ENCODE measurements around the gene COX4I1. TPM values are rescaled to one million over a fixed set of nuclear protein-coding genes. Genes with fewer than 3 reads are reported as not detected.
"Not testable (repeated sequence)": the region's sequence is repeated elsewhere in the genome, so short reads cannot be mapped to it uniquely, and the experiment has no call there.

COX4I1 gene
- total RNA-seq, 4 donors from 2014 or later = 635 to 1,115 (median 865) TPM

- H3K27me3 ChIP-seq = peaks cover 27% of the 10 kb centered on the region
- no peak for DNase-seq
- no peaks in the 10 kb centered on the region for H3K4me1 ChIP-seq
- 75% methylated on average over 22 of the region's 22 CpGs; no CpG with 5 or more reads in 1 of the 2 donors for WGBS, 2 donors (ENCODE audit: low coverage in 1 of 2)
- H3K27ac ChIP-seq = peak overlapping the region in 1 of 4 donors; percentile 30
- intact Hi-C loops (cut with DNase I; ENCODE audit: low total_unique reads) = no loop called here
- H3K4me3 ChIP-seq = no peak overlapping the region
- no peaks in the 10 kb centered on the region for H3K36me3 ChIP-seq
- H3K9me3 ChIP-seq = no peaks in the 10 kb centered on the region
- in situ Hi-C loops (cut with MboI; ENCODE audit: low pct_ligation_motif_present in 1 of 4, low pct_unique_long_range_greater_than_20kb in 1 of 4, low sequenced_read_pairs in 3 of 4) = no loop called here
- TF ChIP-seq POLR2AphosphoS5 (IDR thresholded peaks at IDR 0.05) (no peak), POLR2A (IDR thresholded peaks at IDR 0.05) (no peak), EP300 (IDR thresholded peaks at IDR 0.05; ENCODE audit: low read depth) (no peak), CTCF (IDR thresholded peaks at IDR 0.05) (no peak)
Measured at GRCh38 chr16:85835956-85836705, 36.6 kb downstream of the COX4I1 start.

GRCh38 chr16:85836706-85837582 lies 37.4 kb downstream of the COX4I1 start:
- H3K9me3 ChIP-seq = no peaks in the 10 kb centered on the region
- TF ChIP-seq EP300 (IDR thresholded peaks at IDR 0.05; ENCODE audit: low read depth) (no peak), POLR2A (IDR thresholded peaks at IDR 0.05) (no peak), POLR2AphosphoS5 (IDR thresholded peaks at IDR 0.05) (no peak), CTCF (IDR thresholded peaks at IDR 0.05) (no peak)
- H3K27me3 ChIP-seq = peaks cover 20% of the 10 kb centered on the region
- intact Hi-C loops (cut with DNase I; ENCODE audit: low total_unique reads) = no loop called here
- no peak overlapping the region for H3K27ac ChIP-seq
- H3K4me1 ChIP-seq = no peaks in the 10 kb centered on the region
- no peak overlapping the region for H3K4me3 ChIP-seq
- WGBS, 2 donors (ENCODE audit: low coverage in 1 of 2) = 69 to 100% methylated on average over 2 to 24 of the region's 24 CpGs
- in situ Hi-C loops (cut with MboI; ENCODE audit: low pct_ligation_motif_present in 1 of 4, low pct_unique_long_range_greater_than_20kb in 1 of 4, low sequenced_read_pairs in 3 of 4) = no loop called here
- DNase-seq = no peak
- H3K36me3 ChIP-seq = no peaks in the 10 kb centered on the region

- in situ Hi-C loops (cut with MboI; ENCODE audit: low pct_ligation_motif_present in 1 of 4, low pct_unique_long_range_greater_than_20kb in 1 of 4, low sequenced_read_pairs in 3 of 4); DNase-seq; H3K4me3 ChIP-seq; H3K9me3 ChIP-seq; intact Hi-C loops (cut with DNase I; ENCODE audit: low total_unique reads); H3K27ac ChIP-seq; H3K36me3 ChIP-seq; H3K4me1 ChIP-seq: not testable (repeated sequence)
- peaks cover 19% of the 10 kb centered on the region for H3K27me3 ChIP-seq
- 89 to 90% methylated on average over 2 to 4 of the region's 4 CpGs for WGBS, 2 donors (ENCODE audit: low coverage in 1 of 2)
Measured at GRCh38 chr16:85837654-85838053, 38.2 kb downstream of the COX4I1 start.

GRCh38 chr16:85838381-85838780 lies 38.9 kb downstream of the COX4I1 start:
- Histone ChIP-seq H3K36me3 (no peaks in the 10 kb centered on the region), H3K27ac (no peak overlapping the region), H3K4me1 (no peaks in the 10 kb centered on the region), H3K9me3 (no peaks in the 10 kb centered on the region), H3K4me3 (no peak overlapping the region), H3K27me3 (peaks cover 19% of the 10 kb centered on the region)
- 81 to 84% methylated on average over 5 to 11 of the region's 11 CpGs for WGBS, 2 donors (ENCODE audit: low coverage in 1 of 2)
- no peak for DNase-seq
- intact Hi-C loops (cut with DNase I; ENCODE audit: low total_unique reads) (no loop called here), in situ Hi-C loops (cut with MboI; ENCODE audit: low pct_ligation_motif_present in 1 of 4, low pct_unique_long_range_greater_than_20kb in 1 of 4, low sequenced_read_pairs in 3 of 4) (no loop called here)
- no peak for TF ChIP-seq EP300 (IDR thresholded peaks at IDR 0.05; ENCODE audit: low read depth)
- TF ChIP-seq POLR2AphosphoS5 (IDR thresholded peaks at IDR 0.05) = no peak
- TF ChIP-seq CTCF (IDR thresholded peaks at IDR 0.05) = no peak
- TF ChIP-seq POLR2A (IDR thresholded peaks at IDR 0.05) = no peak
